Gastrocnemius medialis (tissue), 4 donors: Measurements from ENCODE around the gene CCM2. TPM values are rescaled to one million over a fixed set of nuclear protein-coding genes. Genes with fewer than 3 reads are reported as not detected.

Source experiments
- ATAC-seq, 2 donors: fragments of 150-250 bp; one replicate each; pipeline ENCODE4 v1.9.1; 2016
- DNase-seq, 2 donors: peaks; one replicate each; pipeline ENCODE4 v3.0.0-alpha.2; 2019
- H3K27ac ChIP-seq, 4 donors: fragments of 200-600 bp; sonication (generic); 1 replicate in 1 of 4; 2 replicates in 3 of 4; pipeline ENCODE4 v1.5.1; 2016 to 2018; ENCODE audit warnings: mild to moderate bottlenecking in 2 of 4, moderate library complexity in 1 of 4
- H3K27me3 ChIP-seq, 3 donors: fragments of 200-600 bp; sonication (generic) in 2 of 3; 1 replicate in 1 of 3; 2 replicates in 2 of 3; pipeline versions ENCODE4 v1.5.1 to v1.6.0; 2016 to 2019; ENCODE audit warnings: mild to moderate bottlenecking in 1 of 3, moderate library complexity in 1 of 3
- H3K36me3 ChIP-seq, 2 donors: fragments of 200-600 bp; sonication (generic) in 1 of 2; one replicate each; pipeline ENCODE4 v1.5.1; 2017 to 2018
- H3K4me1 ChIP-seq, 2 donors: fragments of 200-600 bp; sonication (generic) in 1 of 2; one replicate each; pipeline ENCODE4 v1.5.1; 2016 to 2017; ENCODE audit warnings: mild to moderate bottlenecking in 2 of 2
- H3K4me3 ChIP-seq, 4 donors: fragments of 200-600 bp; sonication (generic) in 3 of 4; 1 replicate in 1 of 4; 2 replicates in 3 of 4; pipeline ENCODE4 v1.5.1; 2016 to 2019; ENCODE audit warnings: mild to moderate bottlenecking in 2 of 4
- H3K9me3 ChIP-seq, 3 donors: fragments of 200-600 bp; sonication (generic) in 2 of 3; 1 replicate in 1 of 3; 2 replicates in 2 of 3; pipeline ENCODE4 v1.5.1; 2016 to 2019
- POLR2A ChIP-seq, 2 donors: fragments of 450-650 bp; IDR thresholded peaks; one replicate each; pipeline ENCODE4 v1.6.1; 2017; ENCODE audit warnings: antibody characterized with exemption in 2 of 2, mild to moderate bottlenecking in 2 of 2, moderate library complexity in 2 of 2
- in situ Hi-C, 4 donors: fragments of 200-750 bp; cut with MboI; loops; one replicate each; pipeline versions ENCODE4 v1.15.0 to v1.8.0; 2017; ENCODE audit warnings: low sequenced_read_pairs in 4 of 4
- intact Hi-C: fragments of 100-400 bp; cut with DNase I; formaldehyde crosslinking; loops from one replicate; pipeline ENCODE4 v1.15.1; 2023; ENCODE audit warnings: low total_unique reads
- total RNA-seq, 4 donors: library from RNA; depleted of rRNA; stranded (reverse); fragments of >200 nt; gene quantifications; one replicate each; pipeline versions ENCODE4 v1.1.0 to v1.2.3, GENCODE V29; 2016
- TF ChIP-seq, protein P1 (sequence below), 5 experiments: fragments of 450-650 bp in 3 of 5; fragments of 200-600 bp in 2 of 5; sonication (generic) in 2 of 5; IDR thresholded peaks in 4 of 5; conservative IDR thresholded peaks in 1 of 5; 1 replicate in 4 of 5; 2 replicates in 1 of 5; pipeline ENCODE4 v1.5.1; 2016 to 2019; ENCODE audit warnings: antibody characterized with exemption in 5 of 5, mild to moderate bottlenecking in 3 of 5, moderate library complexity in 3 of 5

CCM2 gene
- total RNA-seq, 4 donors from 2014 or later, result 37.7 to 61.8 (median 47.4) TPM

DNA sequence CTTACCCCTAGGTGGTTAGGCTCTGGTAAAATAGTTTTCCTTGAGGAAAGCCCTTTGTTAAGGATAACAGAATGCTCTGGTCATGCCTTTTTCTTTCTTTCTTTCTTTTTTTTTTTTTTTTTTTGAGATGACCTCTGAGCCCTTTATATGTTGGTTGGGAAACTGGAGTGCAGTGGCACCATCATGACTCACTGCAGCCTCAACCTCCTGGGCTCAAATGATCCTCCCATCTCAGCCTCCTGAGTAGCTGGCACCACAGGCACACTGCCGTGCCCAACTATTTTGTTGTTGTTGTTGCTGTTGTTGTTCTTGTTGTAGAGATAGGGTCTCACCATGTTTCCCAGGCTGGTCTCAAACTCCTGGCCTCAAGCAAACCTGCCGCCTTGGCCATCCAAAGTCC is 61.4 kb downstream of the CCM2 start:
- DNase-seq (no peak), ATAC-seq (no peak)
- no peak overlapping the region for H3K4me3 ChIP-seq
- no peak overlapping the region for H3K27ac ChIP-seq
- no peaks in the 10 kb centered on the region for H3K9me3 ChIP-seq
- in situ Hi-C loops, result no loop called here
- H3K4me1 ChIP-seq, result no peaks in the 10 kb centered on the region
- TF ChIP-seq, protein P1, sequence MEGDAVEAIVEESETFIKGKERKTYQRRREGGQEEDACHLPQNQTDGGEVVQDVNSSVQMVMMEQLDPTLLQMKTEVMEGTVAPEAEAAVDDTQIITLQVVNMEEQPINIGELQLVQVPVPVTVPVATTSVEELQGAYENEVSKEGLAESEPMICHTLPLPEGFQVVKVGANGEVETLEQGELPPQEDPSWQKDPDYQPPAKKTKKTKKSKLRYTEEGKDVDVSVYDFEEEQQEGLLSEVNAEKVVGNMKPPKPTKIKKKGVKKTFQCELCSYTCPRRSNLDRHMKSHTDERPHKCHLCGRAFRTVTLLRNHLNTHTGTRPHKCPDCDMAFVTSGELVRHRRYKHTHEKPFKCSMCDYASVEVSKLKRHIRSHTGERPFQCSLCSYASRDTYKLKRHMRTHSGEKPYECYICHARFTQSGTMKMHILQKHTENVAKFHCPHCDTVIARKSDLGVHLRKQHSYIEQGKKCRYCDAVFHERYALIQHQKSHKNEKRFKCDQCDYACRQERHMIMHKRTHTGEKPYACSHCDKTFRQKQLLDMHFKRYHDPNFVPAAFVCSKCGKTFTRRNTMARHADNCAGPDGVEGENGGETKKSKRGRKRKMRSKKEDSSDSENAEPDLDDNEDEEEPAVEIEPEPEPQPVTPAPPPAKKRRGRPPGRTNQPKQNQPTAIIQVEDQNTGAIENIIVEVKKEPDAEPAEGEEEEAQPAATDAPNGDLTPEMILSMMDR (IDR thresholded peaks at IDR 0.05 in 4 of 5, conservative IDR thresholded peaks at IDR 0.05 in 1 of 5), result no peak
- H3K27me3 ChIP-seq, result no peaks in the 10 kb centered on the region
- intact Hi-C loops, result no loop called here
- H3K36me3 ChIP-seq, result peaks cover 0 to 20% of the 10 kb centered on the region in 2 donors

DNA sequence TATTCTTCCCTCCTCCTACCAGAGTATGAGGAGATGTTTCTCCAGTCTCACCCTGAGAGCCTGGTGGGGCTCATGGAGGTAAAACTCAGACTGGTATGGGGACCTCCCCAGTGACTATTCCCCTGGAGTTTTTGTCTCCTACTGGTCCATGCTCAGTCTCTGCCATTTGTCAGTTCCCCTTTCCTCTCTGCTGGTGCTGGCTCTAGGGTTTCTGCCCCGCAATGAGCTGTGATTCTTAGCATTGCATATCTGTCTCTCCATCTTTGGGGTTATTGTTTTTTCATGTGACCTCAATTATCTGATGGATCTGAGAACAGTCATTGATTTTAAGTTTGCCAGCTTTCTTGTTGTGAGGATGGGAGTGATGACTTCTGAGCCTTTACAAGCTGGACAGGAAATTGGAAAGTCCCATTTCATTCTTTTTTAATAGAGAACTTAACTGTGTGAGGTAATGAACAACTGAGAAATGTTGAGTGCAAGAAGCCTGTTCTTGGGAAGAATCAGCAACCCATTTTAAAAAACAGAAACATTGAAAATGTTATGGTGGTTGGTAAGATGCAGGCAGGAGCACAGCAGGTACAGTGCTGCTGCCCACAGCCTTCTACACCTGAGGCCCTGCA is 61.9 kb downstream of the CCM2 start:
- intact Hi-C loops, result no loop called here
- ATAC-seq (no peak), DNase-seq (no peak)
- Histone ChIP-seq H3K27me3 (no peaks in the 10 kb centered on the region), H3K9me3 (no peaks in the 10 kb centered on the region), H3K36me3 (peaks cover 0 to 20% of the 10 kb centered on the region in 2 donors), H3K4me1 (no peaks in the 10 kb centered on the region), H3K27ac (no peak overlapping the region), H3K4me3 (no peak overlapping the region)
- in situ Hi-C loops, result no loop called here
- TF ChIP-seq POLR2A (IDR thresholded peaks at IDR 0.05), result no peak
- TF ChIP-seq, protein P1 (IDR thresholded peaks at IDR 0.05 in 4 of 5, conservative IDR thresholded peaks at IDR 0.05 in 1 of 5), result no peak

DNA sequence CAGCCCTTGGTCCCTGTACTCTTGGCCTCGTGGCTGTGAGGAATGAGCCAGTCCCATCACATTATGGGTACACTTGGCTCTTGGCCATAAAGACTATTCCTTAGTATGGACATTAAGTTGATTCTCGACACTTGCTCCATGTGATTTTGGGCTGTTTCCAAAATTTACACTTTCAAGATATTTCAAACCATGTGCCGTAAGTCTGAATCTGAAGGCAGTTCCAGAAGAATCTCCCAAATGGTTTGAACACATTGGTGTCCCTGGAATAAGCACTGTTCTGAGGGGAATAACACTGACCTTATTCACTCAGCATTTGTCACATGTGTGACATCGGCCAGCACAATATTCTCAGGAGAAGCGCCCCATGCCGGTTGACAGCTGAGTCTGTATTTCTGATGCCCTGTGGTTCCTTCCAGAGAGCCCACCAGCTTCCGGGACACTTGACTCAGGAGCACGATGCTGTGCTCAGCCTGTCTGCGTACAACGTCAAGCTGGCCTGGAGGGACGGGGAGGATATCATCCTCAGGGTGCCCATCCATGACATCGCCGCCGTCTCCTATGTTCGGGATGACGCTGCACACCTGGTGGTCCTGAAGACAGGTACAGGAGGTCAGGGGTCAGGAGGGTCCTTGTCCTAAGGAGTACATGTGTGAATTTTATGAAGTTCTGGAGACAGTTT is 64.2 kb downstream of the CCM2 start:
- in situ Hi-C loops, result no loop called here
- H3K9me3 ChIP-seq, result no peaks in the 10 kb centered on the region
- H3K36me3 ChIP-seq, result peaks cover 0 to 34% of the 10 kb centered on the region in 2 donors

DNA sequence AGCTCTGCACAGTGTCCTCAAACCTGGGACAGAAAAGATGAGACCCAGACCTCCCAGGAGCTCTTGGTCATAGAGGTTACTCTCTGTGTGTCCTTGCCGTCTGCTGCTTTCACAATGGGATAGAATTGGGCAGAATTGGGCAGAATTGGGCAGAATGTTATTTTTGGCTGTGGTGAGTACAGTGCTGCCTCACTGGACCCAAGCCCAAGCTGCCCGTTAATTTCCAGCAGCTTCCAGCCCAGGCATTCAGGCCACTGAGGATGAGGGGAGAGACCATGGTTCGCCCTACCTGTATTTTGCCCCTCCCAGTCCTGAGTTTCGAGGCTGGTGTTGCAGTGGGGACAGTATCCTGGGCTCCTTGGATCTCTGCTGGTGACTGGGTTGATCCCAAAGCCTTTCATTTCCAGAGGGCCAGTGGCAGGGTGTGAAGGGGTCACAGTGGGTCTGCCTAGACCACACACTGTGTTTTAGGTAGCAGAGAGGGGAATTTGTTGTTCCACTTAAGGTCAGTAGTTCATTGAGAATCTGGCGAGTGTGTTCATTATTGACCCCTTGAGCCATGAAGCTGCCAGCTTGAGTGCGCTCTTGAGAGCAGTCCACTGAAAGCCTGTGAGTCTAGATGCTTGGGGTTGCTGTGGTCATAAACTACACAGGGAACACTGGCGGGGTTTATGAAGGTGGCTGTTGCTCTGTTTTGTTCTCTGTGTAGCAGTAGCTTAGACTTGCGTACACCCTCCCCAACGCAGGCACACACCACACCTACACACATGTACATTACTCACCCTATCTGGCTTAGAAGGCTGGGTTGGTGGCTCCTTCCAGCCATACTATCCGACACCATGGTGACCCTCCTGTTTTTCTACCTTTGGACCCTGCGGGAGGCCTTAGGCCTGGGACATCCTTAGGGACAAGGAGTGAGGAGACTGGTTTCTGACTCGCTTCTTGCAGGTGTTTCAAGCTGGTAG is 65.3 kb downstream of the CCM2 start:
- no peak for TF ChIP-seq POLR2A (IDR thresholded peaks at IDR 0.05)
- TF ChIP-seq, protein P1 (IDR thresholded peaks at IDR 0.05 in 4 of 5, conservative IDR thresholded peaks at IDR 0.05 in 1 of 5), result no peak

More for the DNA sequence above, 64.2 kb downstream of the CCM2 start:
- no peaks in the 10 kb centered on the region for H3K27me3 ChIP-seq
- H3K27ac ChIP-seq, result no peak overlapping the region
- intact Hi-C loops, result no loop called here
- H3K4me1 ChIP-seq, result no peaks in the 10 kb centered on the region
- no peak overlapping the region for H3K4me3 ChIP-seq
- TF ChIP-seq, protein P1 (IDR thresholded peaks at IDR 0.05 in 4 of 5, conservative IDR thresholded peaks at IDR 0.05 in 1 of 5), result no peak
- TF ChIP-seq POLR2A (IDR thresholded peaks at IDR 0.05), result no peak
- no peak for ATAC-seq
- DNase-seq, result no peak

More for the DNA sequence above, 65.3 kb downstream of the CCM2 start:
- Histone ChIP-seq H3K27ac (no peak overlapping the region), H3K4me3 (no peak overlapping the region), H3K9me3 (no peaks in the 10 kb centered on the region), H3K27me3 (no peaks in the 10 kb centered on the region), H3K4me1 (no peaks in the 10 kb centered on the region), H3K36me3 (peaks cover 0 to 44% of the 10 kb centered on the region in 2 donors)
- intact Hi-C loops (no loop called here), in situ Hi-C loops (no loop called here)
- ATAC-seq (no peak), DNase-seq (no peak)
